SU-DHL-6 (cell line): ENCODE results near the gene ARL15.

Source experiments
- H2AFZ ChIP-seq: fragments of 200-600 bp; sonication (generic); 2 replicates; pipeline ENCODE4 v1.6.1; 2014; ENCODE audit warnings: low read depth, mild to moderate bottlenecking, moderate library complexity, mixed read lengths, antibody characterized with exemption, low read length; ENCODE audit not compliant: severe bottlenecking
- H3F3A ChIP-seq: fragments of 200-600 bp; shearing (Covaris generic); 2 replicates; pipeline ENCODE4 v1.6.0; 2016; ENCODE audit warnings: antibody characterized with exemption, mild to moderate bottlenecking; ENCODE audit not compliant: insufficient read depth
- H3K27ac ChIP-seq: fragments of 200-600 bp; sonication (generic); 2 replicates; pipeline ENCODE4 v1.5.1; 2016; ENCODE audit warnings: low read depth, mild to moderate bottlenecking, low read length, moderate library complexity, mixed read lengths
- H3K27me3 ChIP-seq: fragments of 200-600 bp; sonication (generic), shearing (Covaris generic); 2 replicates; pipeline ENCODE4 v1.6.0; 2014; ENCODE audit warnings: mild to moderate bottlenecking, low read length
- H3K36me3 ChIP-seq: fragments of 200-600 bp; sonication (generic); 2 replicates; pipeline ENCODE4 v1.6.1; 2014; ENCODE audit warnings: mild to moderate bottlenecking, low read length, mixed read lengths
- H3K4me2 ChIP-seq: fragments of 300-600, 200-600 bp; shearing (Covaris generic), sonication (generic); 2 replicates; pipeline ENCODE4 v1.6.0; 2014; ENCODE audit warnings: low read length, low read depth, mild to moderate bottlenecking; ENCODE audit not compliant: poor library complexity, severe bottlenecking
- H3K4me3 ChIP-seq: fragments of 200-600 bp; sonication (generic); 2 replicates; pipeline ENCODE4 v1.5.1; 2014; ENCODE audit warnings: antibody characterized with exemption, low read length, mild to moderate bottlenecking, mixed read lengths; ENCODE audit not compliant: insufficient read depth, poor library complexity, severe bottlenecking
- H3K79me2 ChIP-seq: fragments of 200-600 bp; sonication (generic); 2 replicates; pipeline ENCODE4 v1.6.1; 2014; ENCODE audit warnings: mild to moderate bottlenecking, low read length, moderate library complexity; ENCODE audit not compliant: insufficient read depth
- H3K9ac ChIP-seq: fragments of 200-600 bp; sonication (generic); 2 replicates; pipeline ENCODE4 v1.7.0; 2014; ENCODE audit warnings: mild to moderate bottlenecking, low read length
- H3K9me2 ChIP-seq: fragments of 200-600 bp; sonication (generic); replicated peaks from 2 replicates; pipeline ENCODE4 v1.6.1; 2014; ENCODE audit warnings: low read length; ENCODE audit not compliant: insufficient read depth
- H3K9me3 ChIP-seq: fragments of 200-600 bp; sonication (generic); 2 replicates; pipeline ENCODE4 v1.6.1; 2014; ENCODE audit warnings: low read length, mixed read lengths; ENCODE audit not compliant: insufficient read depth
- H4K20me1 ChIP-seq: fragments of 200-600 bp; sonication (generic); 2 replicates; pipeline ENCODE4 v1.6.1; 2014; ENCODE audit warnings: low read depth, mild to moderate bottlenecking, antibody characterized with exemption, low read length, moderate library complexity, mixed read lengths
- CTCF ChIP-seq: fragments of 200-600 bp; sonication (generic); IDR thresholded peaks from one replicate; pipeline ENCODE4 v1.5.1; 2017; ENCODE audit warnings: antibody characterized with exemption, mild to moderate bottlenecking, low read length, moderate library complexity; ENCODE audit not compliant: insufficient read depth, poor library complexity, severe bottlenecking
- EZH2phosphoT487 ChIP-seq: fragments of 200-600 bp; sonication (generic), shearing (Covaris generic); conservative IDR thresholded peaks from 2 replicates; pipeline ENCODE4 v1.6.1; 2018; ENCODE audit warnings: mild to moderate bottlenecking, antibody characterized with exemption, low read length, moderate library complexity, mixed read lengths

Gene ARL15

GRCh38 chr5:53972314-53972713, 338.1 kb downstream of the ARL15 start:
- H3K79me2 ChIP-seq: no peaks in the 10 kb centered on the region
- TF ChIP-seq CTCF (no peak), EZH2phosphoT487 (no peak)
- H3K4me3 ChIP-seq: no peak overlapping the region
- H3K9me2 ChIP-seq: no peaks in the 10 kb centered on the region
- no peak overlapping the region for H3K27ac ChIP-seq
- H3K27me3 ChIP-seq: no peaks in the 10 kb centered on the region
- H3K9ac ChIP-seq: no peak overlapping the region
- no peak overlapping the region for H3K4me2 ChIP-seq
- no peaks in the 10 kb centered on the region for H4K20me1 ChIP-seq
- no peaks in the 10 kb centered on the region for H3K9me3 ChIP-seq
- H3K36me3 ChIP-seq: no peaks in the 10 kb centered on the region
- H2AFZ ChIP-seq: no peak overlapping the region
- H3F3A ChIP-seq: no peaks in the 10 kb centered on the region

GRCh38 chr5:53971551-53971950, 338.8 kb downstream of the ARL15 start:
- Histone ChIP-seq H2AFZ (no peak overlapping the region), H3K27ac (no peak overlapping the region), H3K4me3 (no peak overlapping the region), H3K9ac (no peak overlapping the region), H3K27me3 (no peaks in the 10 kb centered on the region), H3K4me2 (no peak overlapping the region), H3K79me2 (no peaks in the 10 kb centered on the region), H3F3A (no peaks in the 10 kb centered on the region), H3K9me2 (no peaks in the 10 kb centered on the region), H3K9me3 (no peaks in the 10 kb centered on the region), H3K36me3 (no peaks in the 10 kb centered on the region), H4K20me1 (no peaks in the 10 kb centered on the region)
- TF ChIP-seq EZH2phosphoT487 (no peak), CTCF (no peak)

GRCh38 chr5:53971131-53971530, 339.2 kb downstream of the ARL15 start:
- Histone ChIP-seq H3K9me2 (no peaks in the 10 kb centered on the region), H3K27ac (no peak overlapping the region), H3K4me2 (no peak overlapping the region), H3K27me3 (no peaks in the 10 kb centered on the region), H3F3A (no peaks in the 10 kb centered on the region), H3K79me2 (no peaks in the 10 kb centered on the region), H3K9ac (no peak overlapping the region), H2AFZ (no peak overlapping the region), H3K36me3 (no peaks in the 10 kb centered on the region), H4K20me1 (no peaks in the 10 kb centered on the region), H3K4me3 (no peak overlapping the region), H3K9me3 (no peaks in the 10 kb centered on the region)
- TF ChIP-seq CTCF: no peak
- TF ChIP-seq EZH2phosphoT487: no peak

GRCh38 chr5:53970475-53970874, 339.9 kb downstream of the ARL15 start:
- Histone ChIP-seq H3K9ac (no peak overlapping the region), H3K27ac (no peak overlapping the region), H3K36me3 (no peaks in the 10 kb centered on the region), H3K4me2 (no peak overlapping the region), H3K27me3 (no peaks in the 10 kb centered on the region), H3K79me2 (no peaks in the 10 kb centered on the region), H2AFZ (no peak overlapping the region), H3F3A (no peaks in the 10 kb centered on the region), H3K9me2 (no peaks in the 10 kb centered on the region), H3K4me3 (no peak overlapping the region), H4K20me1 (no peaks in the 10 kb centered on the region), H3K9me3 (no peaks in the 10 kb centered on the region)
- no peak for TF ChIP-seq EZH2phosphoT487
- TF ChIP-seq CTCF: no peak
